HCT116 (cell line): ENCODE data around the gene SSC4D. TPM values are rescaled to one million over a fixed set of nuclear protein-coding genes. Genes with fewer than 3 reads are reported as not detected.

Source experiments
- ATAC-seq: fragments of 200-7000 bp; cut with Tn5 transposase; 2 replicates; pipeline ENCODE4 v1.9.1; 2020; ENCODE audit warnings: mild to moderate bottlenecking, moderate library complexity
- BruUV-seq: library from RNA; stranded (reverse); fragments of 400-500 nt; replicated peaks from 2 replicates; lab custom pipeline; 2021; lab: Mats Ljungman, UMichigan
- CTCF ChIA-PET: fragments of 300-600 bp; sonication (Branson Sonifier 250); formaldehyde crosslinking; loops from one replicate; lab custom pipeline; 2021; ENCODE audit warnings: antibody characterized with exemption; lab: Charles Lee
- POLR2A ChIA-PET: fragments of 300-600, 350-600 bp; sonication (Branson Sonifier 250); formaldehyde crosslinking; loops from one replicate; lab custom pipeline; 2021; ENCODE audit warnings: antibody characterized with exemption; lab: Charles Lee
- RAD21 ChIA-PET, 2 experiments: fragments of 300-600 bp; sonication (Branson Sonifier 250); formaldehyde crosslinking; loops; one replicate each; lab custom pipeline; 2023; ENCODE audit warnings: low total read pairs in 2 of 2; ENCODE audit not compliant: uncharacterized antibody in 2 of 2, unreplicated experiment in 2 of 2, low non-redundant PET in 1 of 2; lab: Charles Lee
- DNase-seq: peaks from one replicate; pipeline ENCODE4 v3.0.0-alpha.2; 2010; ENCODE audit warnings: low read depth, low spot score
- H2AFZ ChIP-seq: fragments of 200-600 bp; shearing (Covaris generic), sonication (generic); 2 replicates; pipeline ENCODE4 v1.6.1; 2017; ENCODE audit warnings: low read depth, mixed run types, mixed read lengths, antibody characterized with exemption, low read length; ENCODE audit not compliant: poor library complexity, severe bottlenecking
- H3K27ac ChIP-seq: 2 replicates; pipeline ENCODE4 v1.5.1; 2012; ENCODE audit warnings: low read depth, low read length
- H3K27me3 ChIP-seq: fragments of 200-600 bp; sonication (generic); 2 replicates; pipeline ENCODE4 v1.6.1; 2016; ENCODE audit warnings: mixed run types, low read length, mixed read lengths; ENCODE audit not compliant: insufficient read depth
- H3K36me3 ChIP-seq, 2 experiments: fragments of 200-500 bp in 1 of 2; fragments of 200-600 bp in 1 of 2; sonication (Bioruptor generic) in 1 of 2; sonication (generic) in 1 of 2; 2 replicates each; pipeline versions ENCODE4 v1.5.1 to v1.6.1; 2014 to 2016; ENCODE audit warnings: low read length in 2 of 2, inconsistent platforms in 1 of 2, mixed read lengths in 1 of 2, mixed run types in 1 of 2; ENCODE audit not compliant: insufficient read depth in 2 of 2, control insufficient read depth in 1 of 2
- H3K4me1 ChIP-seq, 2 experiments: fragments of 200-600 bp in 1 of 2; sonication (generic) in 1 of 2; 2 replicates each; pipeline versions ENCODE4 v1.5.1 to v1.6.1; 2012 to 2017; ENCODE audit warnings: low read length in 2 of 2, inconsistent platforms in 1 of 2, mild to moderate bottlenecking in 1 of 2, mixed read lengths in 1 of 2, mixed run types in 1 of 2, moderate library complexity in 1 of 2; ENCODE audit not compliant: insufficient read depth in 2 of 2, control insufficient read depth in 1 of 2
- H3K4me2 ChIP-seq: fragments of 200-600 bp; sonication (generic); 2 replicates; pipeline ENCODE4 v1.6.1; 2017; ENCODE audit warnings: mixed run types, low read length, mixed read lengths
- H3K4me3 ChIP-seq, 2 experiments: fragments of 200-600 bp in 1 of 2; sonication (generic) in 1 of 2; replicated peaks in 1 of 2; 2 replicates each; pipeline ENCODE4 v1.5.1; 2011 to 2016; ENCODE audit warnings: low read length in 2 of 2, control low read depth in 1 of 2, low read depth in 1 of 2, mild to moderate bottlenecking in 1 of 2, mixed read lengths in 1 of 2, mixed run types in 1 of 2
- H3K79me2 ChIP-seq: fragments of 200-600 bp; sonication (generic); 2 replicates; pipeline ENCODE4 v1.6.1; 2017; ENCODE audit warnings: mild to moderate bottlenecking, mixed run types, low read length, moderate library complexity, mixed read lengths; ENCODE audit not compliant: insufficient read depth
- H3K9ac ChIP-seq: fragments of 200-600 bp; sonication (generic); 2 replicates; pipeline ENCODE4 v1.6.1; 2016; ENCODE audit warnings: low read length, mixed read lengths
- H3K9me2 ChIP-seq: fragments of 200-600 bp; sonication (generic), shearing (Covaris generic); 2 replicates; pipeline ENCODE4 v1.6.1; 2017; ENCODE audit warnings: mixed run types, mild to moderate bottlenecking, moderate library complexity; ENCODE audit not compliant: insufficient read depth
- H3K9me3 ChIP-seq, 2 experiments: fragments of 200-500 bp in 1 of 2; fragments of 200-600 bp in 1 of 2; sonication (Bioruptor generic) in 1 of 2; sonication (generic) in 1 of 2; 2 replicates each; pipeline ENCODE4 v1.6.1; 2014 to 2017; ENCODE audit warnings: low read length in 2 of 2, mixed read lengths in 2 of 2, inconsistent platforms in 1 of 2, low read depth in 1 of 2, mild to moderate bottlenecking in 1 of 2, mixed run types in 1 of 2, moderate library complexity in 1 of 2; ENCODE audit not compliant: control insufficient read depth in 1 of 2, insufficient read depth in 1 of 2
- H4K20me1 ChIP-seq: fragments of 200-600 bp; sonication (generic), shearing (Covaris generic); 2 replicates; pipeline ENCODE4 v1.6.1; 2017; ENCODE audit warnings: mixed run types, mild to moderate bottlenecking, moderate library complexity; ENCODE audit not compliant: insufficient read depth
- ATF3 ChIP-seq: IDR thresholded peaks from 2 replicates; pipeline ENCODE4 v1.6.1; 2012
- ELF1 ChIP-seq: IDR thresholded peaks from 2 replicates; pipeline ENCODE4 v1.6.1; 2012; ENCODE audit warnings: low read depth, borderline replicate concordance
- FOSL1 ChIP-seq: IDR thresholded peaks from 2 replicates; pipeline ENCODE4 v1.6.1; 2012; ENCODE audit warnings: low read depth
- JUND ChIP-seq: IDR thresholded peaks from 2 replicates; pipeline ENCODE4 v1.6.1; 2012
- POLR2AphosphoS5 ChIP-seq: IDR thresholded peaks from 2 replicates; pipeline ENCODE4 v1.6.1; 2011; ENCODE audit warnings: mild to moderate bottlenecking, low read depth, low read length, moderate library complexity
- RAD21 ChIP-seq: IDR thresholded peaks from 2 replicates; pipeline ENCODE4 v1.6.1; 2012; ENCODE audit warnings: low read depth, mild to moderate bottlenecking
- REST ChIP-seq: IDR thresholded peaks from 2 replicates; pipeline ENCODE4 v1.6.1; 2012; ENCODE audit warnings: low read depth
- SIN3A ChIP-seq: IDR thresholded peaks from 2 replicates; pipeline ENCODE4 v1.6.1; 2012; ENCODE audit warnings: low read depth
- SRF ChIP-seq: IDR thresholded peaks from 2 replicates; pipeline ENCODE4 v1.6.1; 2012; ENCODE audit warnings: low read depth
- TCF7L2 ChIP-seq: IDR thresholded peaks from 2 replicates; pipeline ENCODE4 v1.7.0; 2011; ENCODE audit warnings: borderline replicate concordance, inconsistent platforms; ENCODE audit not compliant: insufficient read depth, insufficient read length; ENCODE audit errors: extremely low read depth
- YY1 ChIP-seq: IDR thresholded peaks from 2 replicates; pipeline ENCODE4 v1.6.1; 2011; ENCODE audit warnings: low read length, low read depth, moderate library complexity, mild to moderate bottlenecking; ENCODE audit not compliant: insufficient replicate concordance; ENCODE audit errors: extremely low read depth
- intact Hi-C: fragments of 100-400 bp; cut with micrococcal nuclease; formaldehyde crosslinking; loops from 2 replicates; pipeline ENCODE4 v1.10.0; 2022
- total RNA-seq: library from RNA; stranded (reverse); gene quantifications from one replicate; pipeline ENCODE4 v1.2.1, GENCODE V29; 2021; ENCODE audit not compliant: unreplicated experiment
- TF ChIP-seq, protein P1 (sequence below): IDR thresholded peaks from 2 replicates; pipeline ENCODE4 v1.6.1; 2011; ENCODE audit warnings: mild to moderate bottlenecking, low read length, moderate library complexity; ENCODE audit not compliant: insufficient replicate concordance; ENCODE audit errors: extremely low read depth
- TF ChIP-seq, protein P2 (sequence below), 3 experiments: fragments of 200-600 bp in 1 of 3; sonication (generic) in 1 of 3; IDR thresholded peaks in 2 of 3; conservative IDR thresholded peaks in 1 of 3; 2 replicates each; pipeline ENCODE4 v1.5.1; 2012 to 2017; ENCODE audit warnings: low read depth in 2 of 3, low read length in 2 of 3, antibody characterized with exemption in 1 of 3, borderline replicate concordance in 1 of 3, control low read depth in 1 of 3, mild to moderate bottlenecking in 1 of 3, mixed read lengths in 1 of 3, mixed run types in 1 of 3, moderate library complexity in 1 of 3; ENCODE audit not compliant: insufficient read depth in 1 of 3

SSC4D gene
- total RNA-seq, 1 experiment from 2014 or later = 1.1 TPM

DNA sequence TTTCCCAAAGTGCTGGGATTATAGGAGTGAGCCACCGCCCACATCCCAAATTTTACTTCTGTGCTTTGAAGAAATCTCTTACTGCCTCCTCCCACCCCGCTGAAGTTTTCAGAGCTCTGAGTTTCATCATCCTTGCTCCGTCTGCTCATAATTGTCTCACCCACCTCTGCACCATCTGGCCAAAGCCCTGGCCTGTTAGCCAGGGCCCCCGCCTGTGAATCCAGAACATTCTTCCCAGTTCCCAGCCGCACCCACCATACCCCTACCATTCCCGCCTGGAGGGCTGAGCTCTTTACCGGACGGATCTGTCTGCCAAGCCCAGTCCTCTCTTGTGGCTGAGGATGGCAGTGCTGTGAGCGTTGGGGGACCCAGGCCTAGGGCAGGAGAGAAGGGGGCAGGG lies 14.5 kb downstream of the SSC4D start:
- H4K20me1 ChIP-seq = no peaks in the 10 kb centered on the region
- ATAC-seq = no peak
- H3K36me3 ChIP-seq = no peaks in the 10 kb centered on the region
- no peak for DNase-seq
- H3K27ac ChIP-seq = no peak overlapping the region
- H3K4me2 ChIP-seq = no peak overlapping the region
- H3K4me3 ChIP-seq = no peak overlapping the region
- H3K27me3 ChIP-seq = no peaks in the 10 kb centered on the region
- TF ChIP-seq, protein P1, sequence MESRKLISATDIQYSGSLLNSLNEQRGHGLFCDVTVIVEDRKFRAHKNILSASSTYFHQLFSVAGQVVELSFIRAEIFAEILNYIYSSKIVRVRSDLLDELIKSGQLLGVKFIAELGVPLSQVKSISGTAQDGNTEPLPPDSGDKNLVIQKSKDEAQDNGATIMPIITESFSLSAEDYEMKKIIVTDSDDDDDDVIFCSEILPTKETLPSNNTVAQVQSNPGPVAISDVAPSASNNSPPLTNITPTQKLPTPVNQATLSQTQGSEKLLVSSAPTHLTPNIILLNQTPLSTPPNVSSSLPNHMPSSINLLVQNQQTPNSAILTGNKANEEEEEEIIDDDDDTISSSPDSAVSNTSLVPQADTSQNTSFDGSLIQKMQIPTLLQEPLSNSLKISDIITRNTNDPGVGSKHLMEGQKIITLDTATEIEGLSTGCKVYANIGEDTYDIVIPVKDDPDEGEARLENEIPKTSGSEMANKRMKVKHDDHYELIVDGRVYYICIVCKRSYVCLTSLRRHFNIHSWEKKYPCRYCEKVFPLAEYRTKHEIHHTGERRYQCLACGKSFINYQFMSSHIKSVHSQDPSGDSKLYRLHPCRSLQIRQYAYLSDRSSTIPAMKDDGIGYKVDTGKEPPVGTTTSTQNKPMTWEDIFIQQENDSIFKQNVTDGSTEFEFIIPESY = no peak
- TF ChIP-seq TCF7L2 (no peak), SIN3A (no peak), FOSL1 (no peak), RAD21 (no peak), JUND (no peak), ELF1 (no peak), REST (no peak), ATF3 (no peak), SRF (no peak), POLR2AphosphoS5 (no peak), YY1 (no peak)
- TF ChIP-seq, protein P2, sequence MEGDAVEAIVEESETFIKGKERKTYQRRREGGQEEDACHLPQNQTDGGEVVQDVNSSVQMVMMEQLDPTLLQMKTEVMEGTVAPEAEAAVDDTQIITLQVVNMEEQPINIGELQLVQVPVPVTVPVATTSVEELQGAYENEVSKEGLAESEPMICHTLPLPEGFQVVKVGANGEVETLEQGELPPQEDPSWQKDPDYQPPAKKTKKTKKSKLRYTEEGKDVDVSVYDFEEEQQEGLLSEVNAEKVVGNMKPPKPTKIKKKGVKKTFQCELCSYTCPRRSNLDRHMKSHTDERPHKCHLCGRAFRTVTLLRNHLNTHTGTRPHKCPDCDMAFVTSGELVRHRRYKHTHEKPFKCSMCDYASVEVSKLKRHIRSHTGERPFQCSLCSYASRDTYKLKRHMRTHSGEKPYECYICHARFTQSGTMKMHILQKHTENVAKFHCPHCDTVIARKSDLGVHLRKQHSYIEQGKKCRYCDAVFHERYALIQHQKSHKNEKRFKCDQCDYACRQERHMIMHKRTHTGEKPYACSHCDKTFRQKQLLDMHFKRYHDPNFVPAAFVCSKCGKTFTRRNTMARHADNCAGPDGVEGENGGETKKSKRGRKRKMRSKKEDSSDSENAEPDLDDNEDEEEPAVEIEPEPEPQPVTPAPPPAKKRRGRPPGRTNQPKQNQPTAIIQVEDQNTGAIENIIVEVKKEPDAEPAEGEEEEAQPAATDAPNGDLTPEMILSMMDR (IDR thresholded peaks at IDR 0.05 in 2 of 3, conservative IDR thresholded peaks at IDR 0.05 in 1 of 3; ENCODE audit: borderline replicate concordance in 1 of 3, insufficient read depth in 1 of 3, low read depth in 2 of 3, low read length in 2 of 3) = no peak
- TF ChIP-seq, all 23 proteins: peak for 0
- POLR2A ChIA-PET = no interaction called here
- intact Hi-C loops = no loop called here
- no peaks in the 10 kb centered on the region; the same call in 1 of the 2 replicates for H3K79me2 ChIP-seq
- RAD21 ChIA-PET = no interaction called here
- H2AFZ ChIP-seq = no peak overlapping the region
- no peak overlapping the region for H3K9ac ChIP-seq
- H3K9me2 ChIP-seq = no peaks in the 10 kb centered on the region
- BruUV-seq = no TSS peak
- CTCF ChIA-PET = no interaction called here
- peaks cover 23 to 53% of the 10 kb centered on the region in 2 experiments for H3K4me1 ChIP-seq
- no peaks in the 10 kb centered on the region for H3K9me3 ChIP-seq
